H1 (cell line): ENCODE data around the gene ZNF28. TPM values are rescaled to one million over a fixed set of nuclear protein-coding genes. Genes with fewer than 3 reads are reported as not detected.

Source experiments
- CTCF ChIA-PET: fragments of 300-600 bp; sonication (Branson Sonifier 250); formaldehyde crosslinking; loops from one replicate; lab custom pipeline; 2021; ENCODE audit not compliant: partially characterized antibody; lab: Charles Lee
- POLR2A ChIA-PET: fragments of 300-600 bp; sonication (Branson Sonifier 250); formaldehyde crosslinking; loops from one replicate; lab custom pipeline; 2021; ENCODE audit warnings: inconsistent platforms; ENCODE audit not compliant: partially characterized antibody; lab: Charles Lee
- DNase-seq, 2 experiments: peaks; one replicate each; pipeline versions ENCODE4 v3.0.0 to v3.0.0-alpha.2; 2010 to 2022; ENCODE audit warnings: low spot score in 2 of 2, low read depth in 1 of 2, mixed read lengths in 1 of 2
- FAIRE-seq: peaks from 2 replicates; lab custom pipeline; 2011; peaks lifted over from hg19 to GRCh38; lab: Jason Lieb, UNC
- H2AFZ ChIP-seq: 2 replicates; pipeline ENCODE4 v1.8.1; 2012; ENCODE audit warnings: low read length, inconsistent platforms
- H2AK5ac ChIP-seq: 2 replicates; pipeline ENCODE4 v1.6.1; 2013; ENCODE audit warnings: low read depth, low read length
- H2BK120ac ChIP-seq: replicated peaks from 2 replicates; pipeline ENCODE3; 2013; ENCODE audit warnings: low read depth, low read length, inconsistent platforms
- H2BK12ac ChIP-seq: 2 replicates; pipeline ENCODE4 v1.6.1; 2013; ENCODE audit warnings: low read depth, low read length
- H2BK15ac ChIP-seq: 2 replicates; pipeline ENCODE4 v1.6.1; 2013; ENCODE audit warnings: low read length
- H2BK20ac ChIP-seq: 2 replicates; pipeline ENCODE4 v1.6.1; 2013; ENCODE audit warnings: low read length
- H2BK5ac ChIP-seq: 2 replicates; pipeline ENCODE4 v1.6.1; 2013; ENCODE audit warnings: low read depth, low read length
- H3K14ac ChIP-seq: 2 replicates; pipeline ENCODE4 v1.6.1; 2013; ENCODE audit warnings: inconsistent platforms; ENCODE audit not compliant: insufficient read length
- H3K18ac ChIP-seq: 2 replicates; pipeline ENCODE4 v1.6.1; 2013; ENCODE audit warnings: low read length; ENCODE audit errors: extremely low read depth
- H3K23ac ChIP-seq: 2 replicates; pipeline ENCODE4 v1.6.1; 2013; ENCODE audit warnings: inconsistent platforms; ENCODE audit not compliant: insufficient read length
- H3K23me2 ChIP-seq: 2 replicates; pipeline ENCODE4 v1.6.1; 2013; ENCODE audit warnings: low read depth, low read length
- H3K27ac ChIP-seq: 2 replicates; pipeline ENCODE4 v1.6.1; 2011; ENCODE audit warnings: low read depth, low read length, inconsistent platforms
- H3K27me3 ChIP-seq, 4 experiments: replicated peaks in 1 of 4; 1 replicate in 1 of 4; 2 replicates in 3 of 4; pipeline versions ENCODE4 v1.6.1 to v1.8.1; 2011 to 2013; ENCODE audit warnings: low read length in 3 of 4, mild to moderate bottlenecking in 3 of 4, inconsistent platforms in 2 of 4, mixed read lengths in 2 of 4, moderate library complexity in 1 of 4; ENCODE audit not compliant: control insufficient read depth in 3 of 4, insufficient read depth in 3 of 4; ENCODE audit errors: extremely low read depth in 1 of 4
- H3K36me3 ChIP-seq, 4 experiments: 2 replicates each; pipeline versions ENCODE4 v1.6.1 to v1.8.1; 2011 to 2013; ENCODE audit warnings: mild to moderate bottlenecking in 4 of 4, low read length in 3 of 4, moderate library complexity in 2 of 4, control low read depth in 1 of 4, inconsistent platforms in 1 of 4; ENCODE audit not compliant: insufficient read depth in 4 of 4, control insufficient read depth in 2 of 4
- H3K4ac ChIP-seq: replicated peaks from 2 replicates; pipeline ENCODE3; 2013; ENCODE audit warnings: low read length, low read depth, mixed read lengths, inconsistent platforms; ENCODE audit not compliant: insufficient read length
- H3K4me1 ChIP-seq, 4 experiments: replicated peaks in 1 of 4; 1 replicate in 1 of 4; 2 replicates in 3 of 4; pipeline versions ENCODE4 v1.6.1 to v1.8.1; 2011 to 2013; ENCODE audit warnings: low read length in 3 of 4, inconsistent platforms in 2 of 4, mixed read lengths in 1 of 4; ENCODE audit not compliant: insufficient read depth in 4 of 4, control insufficient read depth in 3 of 4
- H3K4me2 ChIP-seq, 2 experiments: 2 replicates each; pipeline versions ENCODE4 v1.6.1 to v1.8.1; 2011 to 2013; ENCODE audit warnings: low read depth in 2 of 2, low read length in 2 of 2, control low read depth in 1 of 2, inconsistent platforms in 1 of 2, mild to moderate bottlenecking in 1 of 2; ENCODE audit not compliant: insufficient read depth in 1 of 2
- H3K4me3 ChIP-seq, 4 experiments: fragments of 200-600, 300-600 bp in 1 of 4; sonication (generic), shearing (Covaris generic), sonication (Bioruptor Twin) in 1 of 4; 2 replicates each; pipeline versions ENCODE4 v1.5.1 to v1.8.1; 2011 to 2016; ENCODE audit warnings: low read length in 4 of 4, low read depth in 3 of 4, control low read depth in 2 of 4, inconsistent platforms in 2 of 4, mild to moderate bottlenecking in 2 of 4, mixed read lengths in 1 of 4, moderate library complexity in 1 of 4; ENCODE audit not compliant: insufficient read depth in 2 of 4; ENCODE audit errors: extremely low read depth in 1 of 4
- H3K56ac ChIP-seq: replicated peaks from 2 replicates; pipeline ENCODE3; 2013; ENCODE audit warnings: low read depth, mild to moderate bottlenecking, mixed read lengths, low read length, inconsistent platforms; ENCODE audit not compliant: insufficient read length
- H3K79me1 ChIP-seq: 2 replicates; pipeline ENCODE4 v1.6.1; 2013; ENCODE audit warnings: low read depth, low read length, control low read depth
- H3K79me2 ChIP-seq, 2 experiments: 2 replicates each; pipeline versions ENCODE4 v1.6.1 to v1.8.1; 2012 to 2013; ENCODE audit warnings: low read length in 2 of 2, mild to moderate bottlenecking in 2 of 2, inconsistent platforms in 1 of 2; ENCODE audit not compliant: insufficient read depth in 2 of 2, control insufficient read depth in 1 of 2
- H3K9ac ChIP-seq, 4 experiments: replicated peaks in 1 of 4; 1 replicate in 1 of 4; 2 replicates in 3 of 4; pipeline versions ENCODE4 v1.6.1 to v1.8.1; 2011 to 2013; ENCODE audit warnings: low read depth in 3 of 4, low read length in 3 of 4, control low read depth in 2 of 4, mild to moderate bottlenecking in 2 of 4, moderate library complexity in 2 of 4, inconsistent platforms in 1 of 4; ENCODE audit errors: extremely low read depth in 1 of 4
- H3K9me3 ChIP-seq, 2 experiments: 2 replicates each; pipeline versions ENCODE4 v1.6.1 to v1.8.1; 2012 to 2013; ENCODE audit warnings: mild to moderate bottlenecking in 2 of 2, moderate library complexity in 2 of 2, control low read depth in 1 of 2, inconsistent platforms in 1 of 2, low read depth in 1 of 2, low read length in 1 of 2, mixed read lengths in 1 of 2; ENCODE audit not compliant: insufficient read depth in 2 of 2
- H4K20me1 ChIP-seq, 2 experiments: replicated peaks in 1 of 2; 2 replicates each; pipeline versions ENCODE3 to v1.8.1; 2011 to 2013; ENCODE audit warnings: inconsistent platforms in 2 of 2, low read length in 2 of 2, mild to moderate bottlenecking in 1 of 2; ENCODE audit not compliant: insufficient read depth in 2 of 2, control insufficient read depth in 1 of 2
- H4K5ac ChIP-seq: 2 replicates; pipeline ENCODE4 v1.6.1; 2013; ENCODE audit warnings: low read length, low read depth, mixed read lengths, inconsistent platforms; ENCODE audit not compliant: insufficient read length
- H4K8ac ChIP-seq: 2 replicates; pipeline ENCODE4 v1.8.0; 2013; ENCODE audit warnings: mild to moderate bottlenecking, moderate library complexity, low read length, inconsistent platforms; ENCODE audit not compliant: insufficient read depth; ENCODE audit errors: extremely low read depth
- H4K91ac ChIP-seq: replicated peaks from 2 replicates; pipeline ENCODE3; 2013; ENCODE audit warnings: low read length, mixed read lengths, inconsistent platforms; ENCODE audit not compliant: insufficient read length
- BACH1 ChIP-seq: IDR thresholded peaks from 2 replicates; pipeline ENCODE4 v1.6.1; 2012; ENCODE audit warnings: low read length, improper control_type of control experiment
- CBX5 ChIP-seq: fragments of 300-800, 300-1000 bp; sonication (generic); IDR thresholded peaks from 2 replicates; pipeline ENCODE4 v1.7.1; 2016; ENCODE audit warnings: antibody characterized with exemption, low read length, low read depth
- CEBPB ChIP-seq: IDR thresholded peaks from 2 replicates; pipeline ENCODE4 v1.6.1; 2012; ENCODE audit warnings: low read depth, low read length
- GTF2F1 ChIP-seq: IDR thresholded peaks from 2 replicates; pipeline ENCODE4 v1.6.1; 2012; ENCODE audit warnings: low read depth, low read length, improper control_type of control experiment, borderline replicate concordance
- HDAC2 ChIP-seq, 2 experiments: fragments of 300-600 bp in 1 of 2; sonication (generic) in 1 of 2; IDR thresholded peaks; 2 replicates each; pipeline ENCODE4 v1.6.1; 2011 to 2012; ENCODE audit warnings: low read depth in 2 of 2, low read length in 2 of 2, mild to moderate bottlenecking in 2 of 2, moderate library complexity in 2 of 2, borderline replicate concordance in 1 of 2, inconsistent platforms in 1 of 2
- KDM5A ChIP-seq: fragments of 200-600 bp; IDR thresholded peaks from 2 replicates; pipeline ENCODE4 v1.7.1; 2012; ENCODE audit warnings: mild to moderate bottlenecking, low read length, inconsistent platforms, mixed read lengths
- MAFK ChIP-seq: IDR thresholded peaks from 2 replicates; pipeline ENCODE4 v1.6.1; 2012; ENCODE audit warnings: low read depth, mild to moderate bottlenecking, improper control_type of control experiment, low read length
- RXRA ChIP-seq: IDR thresholded peaks from 2 replicates; pipeline ENCODE4 v1.6.1; 2011; ENCODE audit warnings: low read depth, mild to moderate bottlenecking, low read length, moderate library complexity; ENCODE audit not compliant: insufficient read depth
- SRF ChIP-seq: IDR thresholded peaks from 2 replicates; pipeline ENCODE4 v1.6.1; 2011; ENCODE audit warnings: mild to moderate bottlenecking, low read depth, low read length, moderate library complexity
- TBP ChIP-seq: IDR thresholded peaks from 2 replicates; pipeline ENCODE4 v1.6.1; 2011; ENCODE audit warnings: low read depth, low read length, improper control_type of control experiment
- TEAD4 ChIP-seq: IDR thresholded peaks from 2 replicates; pipeline ENCODE4 v1.6.1; 2012; ENCODE audit warnings: low read depth, low read length, inconsistent platforms, mixed read lengths
- ZNF274 ChIP-seq: IDR thresholded peaks from 2 replicates; pipeline ENCODE4 v1.7.0; 2012; ENCODE audit warnings: low read length, borderline replicate concordance; ENCODE audit errors: extremely low read depth
- WGBS, 2 experiments: shearing (Covaris generic) in 1 of 2; methylation state at CpG; one replicate each; pipeline versions ENCODE4 v1.1.6 to v1.1.7; 2013 to 2015; ENCODE audit warnings: low lambda C conversion rate in 2 of 2, mixed read lengths in 2 of 2, inconsistent platforms in 1 of 2, low coverage in 1 of 2, missing lambda C conversion rate in 1 of 2; ENCODE audit not compliant: insufficient replicate concordance in 2 of 2, insufficient coverage in 1 of 2, insufficient read length in 1 of 2; ENCODE audit errors: extremely low coverage in 1 of 2, missing lambda C conversion rate in 1 of 2; 5-methylcytosine and 5-hydroxymethylcytosine counted together
- polyA plus RNA-seq, 7 experiments: library from polyadenylated mRNA; depleted of rRNA in 3 of 7; stranded (reverse) in 5 of 7; unstranded in 2 of 7; fragments of >200 nt in 5 of 7; fragments of 200-250 nt in 2 of 7; gene quantifications; 1 replicate in 5 of 7; 2 replicates in 1 of 7; 4 replicates in 1 of 7; pipeline versions ENCODE4 v1.2.1 to v1.2.3, GENCODE V29; 2011 to 2013; ENCODE audit warnings: missing spikeins in 2 of 7, mixed read lengths in 2 of 7
- total RNA-seq: library from RNA; stranded (reverse); fragmentation: NEBNext Ultra II Directional; extraction: Animal tissue kit (Norgen Biotek cat#: 25700); gene quantifications from 2 replicates; pipeline ENCODE4 v1.2.1, GENCODE V29; 2021

The ZNF28 gene
- total and polyA plus RNA-seq, 2 of the 8 experiments (the other 6 are each of a cell fraction or from before 2014, with no cell fraction given), result 7.3 to 23.0 TPM

GRCh38 chr19:52809801-52810200, 11.6 kb downstream of the ZNF28 start:
- Histone ChIP-seq H3K23me2 (no peaks in the 10 kb centered on the region), H3K4me3 (no peak overlapping the region), H3K9me3 (peaks cover 5 to 14% of the 10 kb centered on the region in 2 experiments; a peak in 2 of 4 replicates), H2BK5ac (no peak overlapping the region), H3K4ac (no peak overlapping the region), H4K5ac (no peak overlapping the region), H3K36me3 (peaks cover 2 to 29% (median 16%) of the 10 kb centered on the region in 4 experiments; a peak in 6 of 8 replicates), H3K14ac (no peak overlapping the region), H3K27ac (no peak overlapping the region), H3K9ac (no peak overlapping the region), H3K4me1 (no peaks in the 10 kb centered on the region), H3K79me1 (no peaks in the 10 kb centered on the region), H3K23ac (no peak overlapping the region), H3K56ac (no peak overlapping the region), H2BK15ac (no peak overlapping the region), H4K20me1 (no peaks in the 10 kb centered on the region), H4K8ac (no peak overlapping the region), H2BK12ac (no peak overlapping the region), H2AFZ (no peak overlapping the region), H3K27me3 (no peaks in the 10 kb centered on the region), H3K79me2 (no peaks in the 10 kb centered on the region), H4K91ac (no peak overlapping the region), H3K4me2 (no peak overlapping the region), H2AK5ac (no peak overlapping the region), H2BK20ac (no peak overlapping the region), H2BK120ac (no peak overlapping the region), H3K18ac (no peak overlapping the region)
- ChIA-PET POLR2A (interaction anchor here (0.9 kb wide), 1 partner anchor 9 kb away, joined by 3 read pairs; no protein-coding TSS in a partner anchor), CTCF (no interaction called here)
- TF ChIP-seq TEAD4 (no peak), BACH1 (no peak), CEBPB (no peak), GTF2F1 (no peak), TBP (no peak), HDAC2 (IDR thresholded peaks at IDR 0.05; ENCODE audit: borderline replicate concordance in 1 of 2, low read depth in 2 of 2, low read length in 2 of 2) (no peak), MAFK (no peak), KDM5A (no peak), CBX5 (no peak), ZNF274 (no peak), SRF (no peak), RXRA (no peak)
- DNase-seq (no peak), FAIRE-seq (no peak)
- WGBS, 2 experiments, result 96% methylated on average over 19 of the region's 32 CpGs; no CpG with 5 or more reads in 1 of the 2 experiments
